SJCRH30 (cell line): Measurements from ENCODE around the gene LUZP1. TPM values are rescaled to one million over a fixed set of nuclear protein-coding genes. Genes with fewer than 3 reads are reported as not detected.

ENCODE experiments used
- DNase-seq, 2 experiments: peaks; one replicate each; pipeline ENCODE4 v3.0.0-alpha.2; 2015 to 2020
- H3K27ac ChIP-seq: fragments of 250-450 bp; sonication (Bioruptor Pico); 2 replicates; pipeline ENCODE4 v1.5.1; 2020; ENCODE audit warnings: mild to moderate bottlenecking, moderate library complexity
- H3K27me3 ChIP-seq: fragments of 250-450 bp; sonication (Bioruptor Pico); 2 replicates; pipeline ENCODE4 v1.5.1; 2020; ENCODE audit warnings: mild to moderate bottlenecking, moderate library complexity
- H3K36me3 ChIP-seq: fragments of 250-450 bp; sonication (Bioruptor Pico); 2 replicates; pipeline ENCODE4 v1.5.1; 2020; ENCODE audit warnings: mild to moderate bottlenecking, moderate library complexity
- H3K4me1 ChIP-seq: fragments of 250-450 bp; sonication (Bioruptor Pico); 2 replicates; pipeline ENCODE4 v1.5.1; 2020; ENCODE audit warnings: mild to moderate bottlenecking, moderate library complexity
- H3K4me3 ChIP-seq: fragments of 250-450 bp; sonication (Bioruptor Pico); 2 replicates; pipeline ENCODE4 v1.5.1; 2020; ENCODE audit warnings: mild to moderate bottlenecking, moderate library complexity
- H3K9me3 ChIP-seq: fragments of 250-450 bp; sonication (Bioruptor Pico); replicated peaks from 2 replicates; pipeline ENCODE4 v1.5.1; 2020; ENCODE audit warnings: mild to moderate bottlenecking, moderate library complexity
- total RNA-seq: library from RNA; depleted of rRNA; stranded (reverse); fragments of >200 nt; shearing (Covaris generic); gene quantifications from 2 replicates; pipeline ENCODE4 v1.2.3, GENCODE V29; 2014

Gene LUZP1
- total RNA-seq, 1 experiment from 2014 or later = 29.8 TPM

DNA sequence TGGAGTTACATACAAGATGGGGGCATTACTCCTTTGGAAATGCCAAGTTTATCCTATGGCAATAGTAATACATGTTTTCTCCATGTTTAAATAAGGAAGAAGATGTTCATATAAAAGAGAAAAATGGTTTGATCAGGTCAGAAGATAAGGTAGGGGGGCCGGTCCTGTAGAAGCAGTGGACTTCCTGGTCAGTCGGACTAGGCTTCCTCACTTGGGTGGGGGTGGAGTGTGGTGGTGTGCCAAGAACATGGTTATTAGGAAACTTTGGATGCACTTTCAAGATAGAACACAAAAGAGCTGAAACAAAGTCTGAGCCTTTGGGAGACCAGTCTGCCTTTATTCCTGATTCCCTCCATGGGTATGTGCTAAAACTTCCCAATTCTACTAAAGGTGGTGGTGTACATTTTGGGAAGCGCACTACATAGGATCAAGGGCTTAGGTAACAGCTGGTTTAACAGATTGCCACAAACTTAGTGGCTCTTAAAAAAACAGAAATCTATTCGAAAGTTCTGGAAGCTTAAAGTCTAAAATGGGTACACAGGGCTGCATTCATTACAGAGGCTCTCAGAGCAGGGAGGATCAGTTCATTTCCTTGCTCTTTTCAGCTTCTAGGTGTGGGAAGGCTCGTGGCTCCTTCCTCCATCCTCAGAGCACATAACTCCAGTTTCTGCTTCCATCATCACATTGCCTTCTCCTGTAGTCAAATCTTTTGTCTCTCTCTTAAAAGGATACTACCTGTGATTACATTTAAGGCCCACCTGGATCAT is 84.8 kb downstream of the LUZP1 start:
- H3K36me3 ChIP-seq = peaks cover 94% of the 10 kb centered on the region
- H3K4me3 ChIP-seq = no peak overlapping the region
- H3K4me1 ChIP-seq = no peaks in the 10 kb centered on the region
- no peaks in the 10 kb centered on the region for H3K9me3 ChIP-seq
- no peak overlapping the region for H3K27ac ChIP-seq
- DNase-seq = no peak
- H3K27me3 ChIP-seq = no peaks in the 10 kb centered on the region

DNA sequence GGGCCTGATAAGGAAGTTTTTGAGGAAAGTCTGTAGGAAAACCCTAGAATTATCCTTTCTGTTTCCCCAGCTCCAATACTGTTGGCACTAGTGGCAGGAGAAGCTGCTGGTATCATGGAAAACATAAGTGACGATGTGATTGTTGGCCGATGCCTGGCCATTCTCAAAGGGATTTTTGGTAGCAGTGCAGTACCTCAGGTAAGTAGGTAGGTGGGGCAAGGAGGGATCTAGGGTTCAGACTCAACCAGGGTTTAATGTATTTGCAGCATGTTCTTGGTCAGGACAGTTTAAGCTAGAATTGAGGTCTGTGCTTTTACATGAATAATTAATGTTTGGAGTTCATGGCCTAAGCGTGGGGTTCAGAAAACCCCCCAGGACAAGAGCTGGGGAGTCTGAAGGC is 87.3 kb downstream of the LUZP1 start:
- Histone ChIP-seq H3K36me3 (peaks cover 91% of the 10 kb centered on the region), H3K9me3 (no peaks in the 10 kb centered on the region), H3K4me1 (no peaks in the 10 kb centered on the region), H3K4me3 (no peak overlapping the region), H3K27me3 (no peaks in the 10 kb centered on the region), H3K27ac (no peak overlapping the region)
- DNase-seq = no peak

DNA sequence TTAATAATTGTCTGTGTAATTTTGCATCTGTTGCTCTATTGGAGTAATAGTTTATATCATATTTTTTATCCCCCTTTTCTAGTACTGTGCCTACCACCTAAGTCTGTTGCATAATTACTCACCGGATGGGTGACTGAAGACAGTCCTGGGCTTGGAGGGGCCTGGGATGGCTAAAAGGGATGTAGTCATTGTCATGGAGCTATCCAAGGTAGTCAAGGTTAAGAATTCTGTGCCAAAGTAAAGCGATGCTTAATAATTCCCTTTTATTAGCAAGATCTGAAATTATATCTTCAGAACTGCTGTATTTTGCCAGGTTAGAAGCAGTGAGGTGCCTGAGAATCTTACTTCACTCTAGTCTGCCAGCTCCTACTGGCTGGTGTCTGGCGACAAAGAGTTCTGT is 87.8 kb downstream of the LUZP1 start:
- no peak for DNase-seq
- Histone ChIP-seq H3K27me3 (no peaks in the 10 kb centered on the region), H3K27ac (no peak overlapping the region), H3K4me1 (no peaks in the 10 kb centered on the region), H3K36me3 (peaks cover 91% of the 10 kb centered on the region), H3K9me3 (no peaks in the 10 kb centered on the region), H3K4me3 (no peak overlapping the region)

DNA sequence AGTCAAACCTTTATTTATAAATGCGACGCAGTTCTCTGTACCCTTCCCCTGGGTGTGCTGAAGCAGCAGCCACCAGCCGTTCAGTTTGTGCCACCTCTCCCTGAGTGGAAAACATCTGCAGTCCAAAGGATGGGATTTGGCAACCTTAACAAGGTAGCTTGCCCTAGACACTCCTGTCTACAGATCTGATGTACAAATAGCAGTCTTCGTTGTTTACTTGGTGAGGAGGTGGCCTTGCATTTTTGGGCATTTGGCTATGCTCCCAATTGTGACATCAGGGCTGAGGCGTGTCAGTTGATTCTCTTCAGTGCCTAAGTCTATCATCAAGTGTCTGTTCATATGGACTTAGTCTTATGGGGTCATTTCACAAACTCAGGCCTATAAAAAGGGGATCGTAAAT is 89.6 kb downstream of the LUZP1 start:
- no peak overlapping the region for H3K4me3 ChIP-seq
- H3K9me3 ChIP-seq = no peaks in the 10 kb centered on the region
- H3K4me1 ChIP-seq = no peaks in the 10 kb centered on the region
- no peaks in the 10 kb centered on the region for H3K27me3 ChIP-seq
- DNase-seq = no peak
- peaks cover 83% of the 10 kb centered on the region for H3K36me3 ChIP-seq
- no peak overlapping the region for H3K27ac ChIP-seq

DNA sequence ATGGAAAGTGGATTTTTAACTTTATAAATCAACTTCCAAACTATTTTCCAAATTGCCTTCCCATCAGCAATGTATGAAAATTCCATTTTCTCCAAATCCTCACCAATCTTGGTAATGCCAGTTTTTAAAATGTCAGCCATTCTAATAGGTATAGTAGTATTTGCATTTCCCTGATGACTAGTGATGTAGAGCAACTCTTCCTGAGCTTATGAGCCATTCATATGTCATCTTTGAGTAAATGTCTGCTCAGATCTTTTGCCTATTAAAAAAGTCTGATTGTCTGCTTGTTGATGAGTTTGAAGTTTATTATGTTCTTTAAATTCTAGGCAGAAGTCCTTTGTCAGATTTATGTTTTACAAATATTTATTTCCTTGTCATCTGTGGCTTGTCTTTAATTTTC is 94.6 kb downstream of the LUZP1 start:
- Histone ChIP-seq H3K27me3 (no peaks in the 10 kb centered on the region), H3K4me1 (no peaks in the 10 kb centered on the region), H3K4me3 (no peak overlapping the region), H3K27ac (no peak overlapping the region), H3K36me3 (peaks cover 74% of the 10 kb centered on the region), H3K9me3 (no peaks in the 10 kb centered on the region)
- DNase-seq = no peak

DNA sequence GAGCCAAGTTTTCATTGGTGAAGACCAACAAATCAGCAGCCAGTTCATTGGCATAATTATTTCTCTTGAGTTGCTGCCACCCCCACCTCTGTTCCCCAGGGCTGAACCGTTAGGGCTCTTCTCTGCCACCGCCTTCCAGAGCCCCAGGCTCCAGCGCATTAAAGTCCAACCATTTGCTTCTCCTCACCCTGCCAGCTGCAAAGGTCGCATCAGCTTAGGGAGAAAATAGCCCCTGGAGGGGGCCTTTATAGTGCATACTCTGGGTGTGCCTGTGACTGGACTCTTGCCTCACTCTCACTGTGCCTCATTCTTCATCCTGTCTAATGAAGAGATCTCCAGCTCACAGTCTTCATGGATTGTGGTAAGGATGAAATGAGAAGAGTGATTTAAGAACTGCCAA is 99.0 kb downstream of the LUZP1 start:
- Histone ChIP-seq H3K9me3 (no peaks in the 10 kb centered on the region), H3K4me1 (no peaks in the 10 kb centered on the region), H3K36me3 (peaks cover 81% of the 10 kb centered on the region), H3K27ac (no peak overlapping the region), H3K4me3 (no peak overlapping the region), H3K27me3 (no peaks in the 10 kb centered on the region)
- DNase-seq = no peak

DNA sequence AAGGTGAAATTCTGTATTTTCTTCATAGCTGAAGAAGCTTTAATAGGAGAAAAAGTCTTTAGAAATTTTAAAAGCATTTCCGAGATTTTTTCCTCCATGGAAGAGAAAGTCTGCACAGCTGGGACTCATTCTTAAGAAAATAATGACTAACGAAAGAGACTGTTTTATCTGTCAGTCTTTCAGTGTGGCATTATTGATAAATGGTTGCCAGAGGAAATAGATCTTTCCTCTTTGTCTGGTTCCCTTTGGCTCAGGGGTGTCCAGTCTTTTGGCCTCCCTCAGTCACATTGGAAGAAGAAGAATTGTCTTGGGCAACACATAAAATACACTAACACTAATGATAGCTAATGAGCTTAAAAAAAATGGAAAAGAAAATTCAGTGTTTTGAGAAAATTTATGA is 99.5 kb downstream of the LUZP1 start:
- Histone ChIP-seq H3K27me3 (no peaks in the 10 kb centered on the region), H3K4me1 (no peaks in the 10 kb centered on the region), H3K27ac (no peak overlapping the region), H3K9me3 (no peaks in the 10 kb centered on the region), H3K36me3 (peaks cover 84% of the 10 kb centered on the region), H3K4me3 (no peak overlapping the region)
- DNase-seq = no peak

DNA sequence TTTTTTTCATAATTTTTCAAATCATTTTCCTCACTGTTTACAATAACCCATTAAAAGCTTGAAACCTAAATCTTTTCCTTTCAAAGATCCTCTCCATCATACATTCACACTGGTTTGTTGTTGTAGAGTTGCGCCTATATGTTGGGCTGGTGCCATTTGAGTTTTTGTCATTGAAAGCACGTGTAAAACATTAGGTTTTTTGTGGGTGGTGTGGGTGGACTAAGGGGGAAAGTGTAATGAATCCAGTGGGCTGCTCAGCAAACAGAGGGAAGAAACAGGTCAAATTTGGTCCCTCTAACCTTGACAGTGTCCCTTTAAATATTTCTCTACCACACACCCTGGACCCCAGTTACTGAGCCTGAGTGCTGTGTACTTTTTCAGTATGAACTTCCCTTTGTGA is 102.6 kb downstream of the LUZP1 start:
- Histone ChIP-seq H3K27me3 (no peaks in the 10 kb centered on the region), H3K4me3 (no peak overlapping the region), H3K36me3 (peaks cover 85% of the 10 kb centered on the region), H3K27ac (no peak overlapping the region), H3K4me1 (no peaks in the 10 kb centered on the region), H3K9me3 (no peaks in the 10 kb centered on the region)
- DNase-seq = no peak

DNA sequence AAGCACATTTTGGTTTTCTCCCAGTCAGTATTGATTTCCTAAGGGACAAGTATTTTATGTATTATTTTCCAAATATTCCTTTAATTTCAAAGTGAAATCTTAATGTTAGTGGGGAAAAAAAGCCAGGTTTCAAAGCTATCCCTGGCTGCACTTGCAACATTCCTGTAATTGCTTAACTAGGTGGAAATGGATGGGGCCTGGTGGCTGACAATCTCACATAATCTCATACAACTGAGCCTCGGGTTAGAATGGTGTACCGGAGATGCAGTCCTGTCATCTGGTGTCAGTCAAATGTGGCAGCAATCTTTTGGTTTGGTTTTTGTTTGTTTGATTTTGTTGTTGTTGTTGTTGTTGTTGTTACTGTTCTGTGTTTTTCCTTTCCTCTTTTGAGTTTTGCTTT is 103.3 kb downstream of the LUZP1 start:
- no peak for DNase-seq
- H3K27ac ChIP-seq = no peak overlapping the region
- no peaks in the 10 kb centered on the region for H3K27me3 ChIP-seq
- no peaks in the 10 kb centered on the region for H3K9me3 ChIP-seq
- no peak overlapping the region for H3K4me3 ChIP-seq
- H3K36me3 ChIP-seq = peaks cover 85% of the 10 kb centered on the region
- H3K4me1 ChIP-seq = no peaks in the 10 kb centered on the region

DNA sequence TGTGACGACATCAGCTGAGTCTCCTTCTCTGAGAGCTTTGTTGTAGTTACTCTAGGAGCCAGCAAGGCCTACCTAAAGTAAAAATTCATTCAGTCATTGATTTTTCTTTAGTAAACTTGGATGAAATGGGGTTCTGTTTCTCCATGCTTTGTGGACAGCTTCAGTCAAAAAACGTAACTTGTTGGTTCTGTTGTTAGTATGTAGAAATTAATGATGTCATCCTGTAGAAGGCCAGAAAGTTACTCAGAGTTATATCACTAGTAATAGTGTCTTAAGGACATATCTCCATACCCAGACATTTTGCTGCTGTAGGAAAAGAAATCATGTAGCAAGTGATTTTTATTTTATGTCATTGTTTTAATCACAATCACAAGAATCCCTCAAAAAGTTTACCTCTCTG is 106.4 kb downstream of the LUZP1 start:
- Histone ChIP-seq H3K4me1 (no peaks in the 10 kb centered on the region), H3K27ac (no peak overlapping the region), H3K9me3 (no peaks in the 10 kb centered on the region), H3K4me3 (no peak overlapping the region), H3K36me3 (peaks cover 83% of the 10 kb centered on the region), H3K27me3 (no peaks in the 10 kb centered on the region)
- no peak for DNase-seq

DNA sequence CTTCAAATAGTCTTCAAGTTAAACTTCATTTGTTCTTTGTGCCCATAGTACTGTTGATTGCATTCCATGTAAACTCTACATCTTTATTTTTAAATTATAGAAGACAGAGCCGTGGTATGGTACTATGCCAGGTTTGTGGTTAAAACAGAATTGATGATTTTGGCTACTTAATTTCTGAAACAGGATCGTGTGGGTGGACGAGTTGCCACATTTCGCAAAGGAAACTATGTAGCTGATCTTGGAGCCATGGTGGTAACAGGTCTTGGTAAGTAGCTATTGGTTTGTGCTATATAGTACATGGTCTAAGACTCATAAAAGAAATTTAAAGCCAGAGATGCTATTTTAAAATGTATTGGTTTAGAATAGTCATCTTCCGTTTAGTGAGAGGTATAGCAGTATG is 111.4 kb downstream of the LUZP1 start:
- Histone ChIP-seq H3K4me1 (no peaks in the 10 kb centered on the region), H3K9me3 (no peaks in the 10 kb centered on the region), H3K27ac (no peak overlapping the region), H3K4me3 (no peak overlapping the region), H3K27me3 (no peaks in the 10 kb centered on the region), H3K36me3 (peaks cover 85% of the 10 kb centered on the region)
- no peak for DNase-seq

DNA sequence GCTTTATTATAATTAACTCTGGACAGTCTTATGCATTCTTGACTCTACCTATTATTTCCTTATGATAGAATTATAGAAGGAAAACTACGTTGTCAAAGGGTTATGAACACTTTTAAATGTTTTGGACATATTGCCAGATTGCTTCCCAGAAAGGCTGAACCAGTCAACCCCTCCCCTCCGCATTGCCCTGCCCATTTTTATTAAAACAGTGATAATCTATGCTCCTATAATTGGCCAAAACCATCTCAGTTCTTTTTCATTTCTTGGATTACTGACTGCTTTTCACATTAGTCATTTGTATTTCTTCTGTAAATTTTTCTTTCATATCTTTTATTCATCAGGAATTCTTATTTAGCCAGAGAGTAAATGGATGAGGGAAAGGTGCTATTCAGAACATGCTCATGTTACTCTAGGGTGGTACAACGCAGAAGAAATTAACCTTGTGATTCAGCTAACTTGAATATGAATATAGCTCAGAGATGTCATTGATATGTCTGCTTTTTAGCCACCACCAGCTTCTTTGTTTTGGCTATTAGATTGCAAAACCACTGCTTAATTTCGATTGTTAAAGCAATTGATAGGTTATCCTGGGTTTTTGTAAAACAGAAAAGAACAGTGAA is 117.3 kb downstream of the LUZP1 start:
- H3K27ac ChIP-seq = no peak overlapping the region
- no peaks in the 10 kb centered on the region for H3K4me1 ChIP-seq
- H3K36me3 ChIP-seq = peaks cover 59% of the 10 kb centered on the region
- no peaks in the 10 kb centered on the region for H3K27me3 ChIP-seq
- no peaks in the 10 kb centered on the region for H3K9me3 ChIP-seq
- DNase-seq = no peak
- no peak overlapping the region for H3K4me3 ChIP-seq

DNA sequence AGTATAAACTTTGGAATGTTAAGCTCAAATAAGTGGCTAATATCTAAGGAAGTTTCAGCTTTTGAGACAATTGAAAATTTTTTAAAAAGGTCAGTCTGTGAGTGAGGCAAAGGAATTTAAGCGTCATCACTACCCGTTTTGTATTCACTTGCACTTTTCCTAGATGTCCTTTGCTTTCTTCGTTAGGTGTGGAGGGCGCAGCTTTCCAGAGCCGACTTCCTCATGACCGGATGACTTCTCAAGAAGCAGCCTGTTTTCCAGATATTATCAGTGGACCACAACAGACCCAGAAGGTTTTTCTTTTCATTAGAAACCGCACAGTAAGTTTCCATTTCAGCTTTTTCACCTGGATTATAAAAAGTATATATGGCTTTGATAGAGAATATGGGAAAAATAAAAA is 118.5 kb downstream of the LUZP1 start:
- no peak overlapping the region for H3K27ac ChIP-seq
- H3K27me3 ChIP-seq = no peaks in the 10 kb centered on the region
- H3K36me3 ChIP-seq = peaks cover 48% of the 10 kb centered on the region
- DNase-seq = no peak
- no peaks in the 10 kb centered on the region for H3K4me1 ChIP-seq
- no peak overlapping the region for H3K4me3 ChIP-seq
- H3K9me3 ChIP-seq = no peaks in the 10 kb centered on the region

DNA sequence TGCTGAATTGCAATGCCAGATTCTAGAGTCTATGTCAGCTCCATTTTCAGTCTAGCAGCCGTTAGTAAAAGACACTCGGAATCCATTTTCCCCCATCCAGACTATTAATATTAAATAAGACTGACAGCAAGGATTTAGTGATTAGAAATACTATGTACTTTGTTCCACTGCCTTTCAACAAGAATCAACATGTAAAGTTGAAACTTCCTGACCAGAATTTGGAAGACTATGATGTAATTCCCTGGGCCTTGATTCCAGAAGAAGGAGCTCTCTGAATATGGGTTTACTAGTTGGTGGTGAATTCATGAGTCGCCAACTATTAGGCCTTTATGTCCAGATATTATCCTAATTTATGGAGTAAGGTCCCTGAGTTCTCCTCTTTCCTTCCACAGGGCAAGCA is 124.6 kb downstream of the LUZP1 start:
- Histone ChIP-seq H3K9me3 (no peaks in the 10 kb centered on the region), H3K4me1 (no peaks in the 10 kb centered on the region; the same call in 1 of the 2 replicates), H3K4me3 (no peak overlapping the region), H3K36me3 (peaks cover 9% of the 10 kb centered on the region), H3K27ac (no peak overlapping the region), H3K27me3 (no peaks in the 10 kb centered on the region)
- DNase-seq = no peak

DNA sequence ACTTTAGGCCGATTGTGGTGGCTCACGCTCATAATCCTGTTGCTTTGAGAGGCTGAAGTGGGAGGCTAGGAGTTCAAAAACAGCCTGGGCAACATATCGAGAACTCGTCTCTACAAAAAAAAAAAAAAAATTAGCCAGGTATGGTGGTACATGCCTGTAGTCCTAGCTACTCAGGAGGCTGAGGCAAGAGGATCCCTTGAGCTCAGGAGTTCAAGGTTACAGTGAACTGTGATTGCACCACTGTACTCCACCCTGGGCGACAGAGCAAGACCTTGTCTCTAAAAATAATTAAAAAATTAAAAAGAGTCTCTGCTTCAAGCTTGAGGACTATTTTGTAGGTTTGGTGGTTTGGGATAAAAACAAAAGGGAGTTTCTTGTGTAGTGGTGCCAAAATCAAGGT is 128.1 kb downstream of the LUZP1 start:
- Histone ChIP-seq H3K4me3 (no peak overlapping the region), H3K27me3 (no peaks in the 10 kb centered on the region)
- no peak for DNase-seq

DNA sequence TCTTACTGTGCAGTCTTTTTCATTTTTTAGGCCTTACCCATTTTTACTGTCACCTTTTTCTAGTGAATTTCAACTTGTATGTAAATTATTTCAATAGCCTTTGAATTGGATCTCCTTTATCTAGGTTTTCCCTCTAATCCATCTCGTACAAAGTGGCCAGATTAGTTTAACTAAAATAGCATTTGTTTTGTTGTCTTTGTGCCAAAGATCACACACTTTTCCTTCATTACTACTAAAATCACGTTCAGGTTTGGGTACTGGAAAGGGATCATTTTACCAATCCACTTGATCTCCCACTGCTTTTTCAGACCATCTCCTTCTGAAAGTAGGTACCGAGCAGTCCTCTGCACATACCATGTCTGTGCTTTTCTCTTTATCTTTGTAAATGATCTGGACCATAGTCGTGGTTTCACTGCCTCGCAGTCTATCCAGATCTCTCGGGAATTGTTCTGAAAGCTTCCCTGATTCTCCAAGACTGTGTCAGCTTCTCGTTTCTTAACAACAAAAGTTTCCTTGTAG is 129.3 kb downstream of the LUZP1 start:
- H3K36me3 ChIP-seq = peaks cover 6% of the 10 kb centered on the region
- no peaks in the 10 kb centered on the region; the same call in 1 of the 2 replicates for H3K4me1 ChIP-seq
- H3K9me3 ChIP-seq = no peaks in the 10 kb centered on the region
- H3K27me3 ChIP-seq = no peaks in the 10 kb centered on the region
- no peak overlapping the region for H3K4me3 ChIP-seq
- DNase-seq = peak in 1 of 2 experiments; percentile 7
- H3K27ac ChIP-seq = no peak overlapping the region

More for the DNA sequence above, 128.1 kb downstream of the LUZP1 start:
- Histone ChIP-seq H3K36me3 (peaks cover 9% of the 10 kb centered on the region), H3K27ac (no peak overlapping the region), H3K4me1 (no peaks in the 10 kb centered on the region; the same call in 1 of the 2 replicates), H3K9me3 (no peaks in the 10 kb centered on the region)
